ENCODE data around the gene MYL7.

DNA sequence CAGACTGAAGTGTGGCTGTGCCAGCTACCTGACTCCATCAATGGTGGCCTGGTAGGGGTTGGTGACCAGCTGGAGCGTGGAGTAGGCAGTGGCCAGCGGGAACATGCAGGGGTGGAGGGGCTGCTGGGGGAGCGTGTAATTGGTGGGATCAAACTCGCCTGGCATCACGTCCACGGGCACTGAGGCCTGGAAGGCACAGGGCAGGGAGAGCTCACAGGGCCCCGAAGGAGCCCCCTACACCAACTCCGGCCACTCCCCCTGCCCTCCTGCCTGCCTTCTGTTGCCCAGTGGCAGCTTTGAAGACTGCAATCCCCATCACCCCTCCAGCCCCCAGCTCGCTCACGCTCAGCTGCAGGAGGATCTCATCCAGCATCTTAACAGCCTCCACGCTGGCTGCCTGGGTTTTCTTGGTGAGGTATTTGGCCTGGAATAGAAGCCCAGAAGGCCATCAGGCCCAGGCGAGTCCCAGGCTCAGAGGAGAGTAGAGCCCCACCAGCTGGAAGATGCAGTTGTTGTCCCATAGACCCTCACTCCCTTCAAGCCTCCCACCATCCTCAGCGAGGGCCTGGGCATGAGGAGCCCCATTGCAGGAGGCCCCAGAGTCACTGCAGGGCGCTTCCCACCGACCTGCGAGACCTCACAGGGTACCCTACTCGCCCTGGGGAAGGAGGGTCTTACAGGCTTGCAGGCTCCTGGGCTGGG, 24.9 kb downstream of the MYL7 start:
- TF ChIP-seq, protein P1, sequence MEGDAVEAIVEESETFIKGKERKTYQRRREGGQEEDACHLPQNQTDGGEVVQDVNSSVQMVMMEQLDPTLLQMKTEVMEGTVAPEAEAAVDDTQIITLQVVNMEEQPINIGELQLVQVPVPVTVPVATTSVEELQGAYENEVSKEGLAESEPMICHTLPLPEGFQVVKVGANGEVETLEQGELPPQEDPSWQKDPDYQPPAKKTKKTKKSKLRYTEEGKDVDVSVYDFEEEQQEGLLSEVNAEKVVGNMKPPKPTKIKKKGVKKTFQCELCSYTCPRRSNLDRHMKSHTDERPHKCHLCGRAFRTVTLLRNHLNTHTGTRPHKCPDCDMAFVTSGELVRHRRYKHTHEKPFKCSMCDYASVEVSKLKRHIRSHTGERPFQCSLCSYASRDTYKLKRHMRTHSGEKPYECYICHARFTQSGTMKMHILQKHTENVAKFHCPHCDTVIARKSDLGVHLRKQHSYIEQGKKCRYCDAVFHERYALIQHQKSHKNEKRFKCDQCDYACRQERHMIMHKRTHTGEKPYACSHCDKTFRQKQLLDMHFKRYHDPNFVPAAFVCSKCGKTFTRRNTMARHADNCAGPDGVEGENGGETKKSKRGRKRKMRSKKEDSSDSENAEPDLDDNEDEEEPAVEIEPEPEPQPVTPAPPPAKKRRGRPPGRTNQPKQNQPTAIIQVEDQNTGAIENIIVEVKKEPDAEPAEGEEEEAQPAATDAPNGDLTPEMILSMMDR (IDR thresholded peaks at IDR 0.05), result no peak
- no peak for TF ChIP-seq POLR2A (IDR thresholded peaks at IDR 0.05)

Measured in tibial nerve (tissue), 3 donors.